Fibroblast of lung (primary cell): ENCODE results near the gene SNAPC2. TPM values are rescaled to one million over a fixed set of nuclear protein-coding genes. Genes with fewer than 3 reads are reported as not detected.

Experiments used
- DNase-seq, 2 donors: peaks; one replicate each; pipeline versions ENCODE4 v3.0.0 to v3.0.0-alpha.2; 2010; ENCODE audit warnings: low read depth in 2 of 2
- H2AFZ ChIP-seq: 2 replicates; pipeline ENCODE4 v1.5.1; 2012; ENCODE audit warnings: low read length, control low read depth, inconsistent platforms
- H3K27ac ChIP-seq: 2 replicates; pipeline ENCODE4 v1.5.1; 2011; ENCODE audit warnings: low read length, control low read depth; ENCODE audit not compliant: insufficient read depth
- H3K27me3 ChIP-seq: 2 replicates; pipeline ENCODE4 v1.5.1; 2011; ENCODE audit warnings: mild to moderate bottlenecking, low read length; ENCODE audit not compliant: control insufficient read depth, insufficient read depth
- H3K36me3 ChIP-seq: 2 replicates; pipeline ENCODE4 v1.5.1; 2011; ENCODE audit warnings: low read length; ENCODE audit not compliant: control insufficient read depth, insufficient read depth
- H3K4me1 ChIP-seq: 2 replicates; pipeline ENCODE4 v1.5.1; 2011; ENCODE audit warnings: low read length; ENCODE audit not compliant: control insufficient read depth, insufficient read depth; ENCODE audit errors: extremely low read depth
- H3K4me2 ChIP-seq: 2 replicates; pipeline ENCODE4 v1.5.1; 2011; ENCODE audit warnings: low read length, control low read depth; ENCODE audit not compliant: insufficient read depth; ENCODE audit errors: extremely low read depth
- H3K4me3 ChIP-seq, 4 experiments: fragments of 200-600 bp in 1 of 4; sonication (generic) in 1 of 4; replicated peaks in 1 of 4; 2 replicates each; pipeline ENCODE4 v1.5.1; 2011 to 2016; ENCODE audit warnings: low read length in 4 of 4, low read depth in 3 of 4, mild to moderate bottlenecking in 3 of 4, control low read depth in 2 of 4, inconsistent platforms in 1 of 4, mixed read lengths in 1 of 4; ENCODE audit not compliant: insufficient read depth in 1 of 4; ENCODE audit errors: control extremely low read depth in 1 of 4
- H3K79me2 ChIP-seq: 2 replicates; pipeline ENCODE4 v1.5.1; 2012; ENCODE audit warnings: mild to moderate bottlenecking, low read length, inconsistent platforms; ENCODE audit not compliant: control insufficient read depth, insufficient read depth
- H3K9ac ChIP-seq: 2 replicates; pipeline ENCODE4 v1.5.1; 2011; ENCODE audit warnings: mild to moderate bottlenecking, low read length, control low read depth; ENCODE audit not compliant: insufficient read depth
- H3K9me3 ChIP-seq: 2 replicates; pipeline ENCODE4 v1.5.1; 2012; ENCODE audit warnings: low read depth, low read length; ENCODE audit not compliant: control insufficient read depth, insufficient read depth
- H4K20me1 ChIP-seq: 2 replicates; pipeline ENCODE4 v1.5.1; 2011; ENCODE audit warnings: low read length; ENCODE audit not compliant: control insufficient read depth, insufficient read depth; ENCODE audit errors: extremely low read depth
- EZH2 ChIP-seq: IDR thresholded peaks from 2 replicates; pipeline ENCODE4 v1.5.1; 2012; ENCODE audit warnings: low read length, control low read depth, mild to moderate bottlenecking; ENCODE audit errors: missing control alignments
- polyA plus RNA-seq, 2 donors: library from polyadenylated mRNA; depleted of rRNA in 1 of 2; stranded (reverse) in 1 of 2; unstranded in 1 of 2; fragments of >200 nt; gene quantifications; 2 replicates each; pipeline ENCODE4 v1.2.1, GENCODE V29; 2011 to 2012; ENCODE audit warnings: missing spikeins in 1 of 2
- total RNA-seq: library from RNA; depleted of rRNA; stranded (reverse); fragments of >200 nt; gene quantifications from 2 replicates; pipeline ENCODE4 v1.2.1, GENCODE V29; 2014
- TF ChIP-seq, protein P1 (sequence below), 2 donors: IDR thresholded peaks in 1 of 2; conservative IDR thresholded peaks in 1 of 2; 1 replicate in 1 of 2; 2 replicates in 1 of 2; pipeline ENCODE4 v1.5.1; 2011 to 2012; ENCODE audit warnings: low read length in 2 of 2, control low read depth in 1 of 2, inconsistent platforms in 1 of 2, low read depth in 1 of 2, mild to moderate bottlenecking in 1 of 2

SNAPC2 gene
- total and polyA plus RNA-seq, 2 donors (not counting 1 experiment from before 2014, with no cell fraction given): 11.4 to 13.4 TPM

DNA sequence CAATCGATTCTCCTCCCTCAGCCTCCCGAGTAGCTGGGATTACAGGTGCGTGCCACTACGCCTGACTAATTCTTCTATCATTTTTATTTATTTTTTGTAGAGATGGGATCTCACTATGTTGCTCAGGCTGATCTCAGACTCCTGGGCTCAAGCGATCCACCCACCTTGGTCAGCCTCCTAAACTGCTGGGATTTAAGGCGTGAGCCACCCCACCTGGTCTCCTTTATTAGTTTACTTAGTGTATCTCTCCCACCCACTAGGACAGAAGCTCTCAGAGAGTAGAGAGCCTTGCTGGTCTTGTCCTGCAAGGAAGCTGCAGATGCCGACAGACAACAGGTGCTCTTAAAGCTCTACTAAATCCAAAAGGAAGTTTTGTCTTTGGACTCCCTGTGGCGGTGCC lies 34.3 kb upstream of the SNAPC2 start:
- TF ChIP-seq EZH2: no peak
- TF ChIP-seq, protein P1, sequence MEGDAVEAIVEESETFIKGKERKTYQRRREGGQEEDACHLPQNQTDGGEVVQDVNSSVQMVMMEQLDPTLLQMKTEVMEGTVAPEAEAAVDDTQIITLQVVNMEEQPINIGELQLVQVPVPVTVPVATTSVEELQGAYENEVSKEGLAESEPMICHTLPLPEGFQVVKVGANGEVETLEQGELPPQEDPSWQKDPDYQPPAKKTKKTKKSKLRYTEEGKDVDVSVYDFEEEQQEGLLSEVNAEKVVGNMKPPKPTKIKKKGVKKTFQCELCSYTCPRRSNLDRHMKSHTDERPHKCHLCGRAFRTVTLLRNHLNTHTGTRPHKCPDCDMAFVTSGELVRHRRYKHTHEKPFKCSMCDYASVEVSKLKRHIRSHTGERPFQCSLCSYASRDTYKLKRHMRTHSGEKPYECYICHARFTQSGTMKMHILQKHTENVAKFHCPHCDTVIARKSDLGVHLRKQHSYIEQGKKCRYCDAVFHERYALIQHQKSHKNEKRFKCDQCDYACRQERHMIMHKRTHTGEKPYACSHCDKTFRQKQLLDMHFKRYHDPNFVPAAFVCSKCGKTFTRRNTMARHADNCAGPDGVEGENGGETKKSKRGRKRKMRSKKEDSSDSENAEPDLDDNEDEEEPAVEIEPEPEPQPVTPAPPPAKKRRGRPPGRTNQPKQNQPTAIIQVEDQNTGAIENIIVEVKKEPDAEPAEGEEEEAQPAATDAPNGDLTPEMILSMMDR (conservative IDR thresholded peaks at IDR 0.05 in 1 of 2, IDR thresholded peaks at IDR 0.05 in 1 of 2; ENCODE audit: low read depth in 1 of 2, low read length in 2 of 2): no peak
- Histone ChIP-seq H3K27me3 (no peaks in the 10 kb centered on the region), H3K4me3 (no peak overlapping the region), H2AFZ (no peak overlapping the region), H3K9me3 (no peaks in the 10 kb centered on the region), H3K36me3 (no peaks in the 10 kb centered on the region), H3K79me2 (no peaks in the 10 kb centered on the region), H3K4me1 (no peaks in the 10 kb centered on the region), H4K20me1 (no peaks in the 10 kb centered on the region), H3K9ac (no peak overlapping the region), H3K4me2 (no peak overlapping the region), H3K27ac (no peak overlapping the region)
- no peak for DNase-seq

GRCh38 chr19:7887408-7888144 lies 32.6 kb upstream of the SNAPC2 start:
- no peak overlapping the region for H3K27ac ChIP-seq
- H3K4me1 ChIP-seq: no peaks in the 10 kb centered on the region
- H3K4me3 ChIP-seq: no peak overlapping the region
- no peak overlapping the region for H2AFZ ChIP-seq
- DNase-seq: no peak
- H3K79me2 ChIP-seq: no peaks in the 10 kb centered on the region
- H3K36me3 ChIP-seq: no peaks in the 10 kb centered on the region
- no peak overlapping the region for H3K9ac ChIP-seq
- H3K4me2 ChIP-seq: peak overlapping the region; percentile 87
- no peaks in the 10 kb centered on the region for H3K9me3 ChIP-seq
- H3K27me3 ChIP-seq: no peaks in the 10 kb centered on the region
- no peaks in the 10 kb centered on the region for H4K20me1 ChIP-seq
- no peak for TF ChIP-seq EZH2
- TF ChIP-seq, protein P1 (conservative IDR thresholded peaks at IDR 0.05 in 1 of 2, IDR thresholded peaks at IDR 0.05 in 1 of 2; ENCODE audit: low read depth in 1 of 2, low read length in 2 of 2): no peak

DNA sequence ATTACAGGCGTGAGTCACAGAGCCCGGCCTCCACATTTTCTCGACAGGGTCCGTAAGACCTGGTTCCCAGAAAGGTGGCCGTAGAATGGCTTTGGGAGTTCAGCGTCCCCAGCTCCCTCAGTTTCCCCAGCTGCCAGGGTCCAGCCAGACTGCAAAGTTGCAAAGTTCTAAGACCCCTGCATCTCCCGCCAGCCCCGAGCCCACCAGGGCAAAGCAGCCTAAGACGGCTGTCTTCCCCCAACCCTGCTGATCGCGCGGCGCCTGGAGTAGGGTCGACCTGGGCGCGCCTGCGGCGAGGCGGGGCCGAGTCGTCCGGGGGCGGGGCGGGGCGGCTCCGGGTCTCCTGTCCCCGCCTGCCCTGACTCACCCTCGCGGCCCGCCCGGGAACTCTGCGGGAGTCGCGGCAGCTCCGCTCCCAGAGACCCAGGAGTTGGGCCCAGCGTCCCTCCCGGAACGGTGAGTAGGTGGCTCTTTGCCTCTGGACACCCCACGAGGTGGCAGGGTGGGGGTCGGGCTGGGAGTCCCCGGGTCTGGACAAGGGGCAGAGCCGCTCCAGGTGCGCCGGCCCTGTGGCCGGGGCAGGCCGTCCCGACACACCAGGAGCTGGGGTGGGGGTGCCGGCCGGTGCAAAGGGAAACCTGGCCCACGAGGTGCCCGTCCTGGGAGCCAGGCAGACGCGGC lies 31.9 kb upstream of the SNAPC2 start, which contains the start of gene LRRC8E:
Gene LRRC8E, plus strand, starts transcription at position 366 of the 681 bp plus-strand sequence. CDS start 7,094 bp downstream, outside the sequence.
- Histone ChIP-seq H3K36me3 (no peaks in the 10 kb centered on the region), H3K4me1 (no peaks in the 10 kb centered on the region), H3K27me3 (no peaks in the 10 kb centered on the region), H3K9me3 (no peaks in the 10 kb centered on the region), H4K20me1 (no peaks in the 10 kb centered on the region), H3K79me2 (no peaks in the 10 kb centered on the region), H2AFZ (peak within 1 kb of the TSS; percentile 67), H3K9ac (peak within 1 kb of the TSS; percentile 80), H3K27ac (peak within 1 kb of the TSS; percentile 51), H3K4me2 (peak within 1 kb of the TSS; percentile 87), H3K4me3 (peak within 1 kb of the TSS; percentile 44 to 79 (median 56))
- TF ChIP-seq EZH2: no peak
- TF ChIP-seq, protein P1 (conservative IDR thresholded peaks at IDR 0.05 in 1 of 2, IDR thresholded peaks at IDR 0.05 in 1 of 2; ENCODE audit: low read depth in 1 of 2, low read length in 2 of 2): no peak
- peak; percentile 44 to 72 for DNase-seq
